WI38 (cell line): Measurements from ENCODE around the gene KCND3.

ENCODE experiments used
- H3K4me3 ChIP-seq: 2 replicates; pipeline ENCODE4 v1.5.1; 2011; ENCODE audit warnings: low read depth, mild to moderate bottlenecking, control low read depth, low read length
- TF ChIP-seq, protein P1 (sequence below): IDR thresholded peaks from 2 replicates; pipeline ENCODE4 v1.5.1; 2012; ENCODE audit warnings: low read depth, mild to moderate bottlenecking, control low read depth, low read length

Gene KCND3

DNA sequence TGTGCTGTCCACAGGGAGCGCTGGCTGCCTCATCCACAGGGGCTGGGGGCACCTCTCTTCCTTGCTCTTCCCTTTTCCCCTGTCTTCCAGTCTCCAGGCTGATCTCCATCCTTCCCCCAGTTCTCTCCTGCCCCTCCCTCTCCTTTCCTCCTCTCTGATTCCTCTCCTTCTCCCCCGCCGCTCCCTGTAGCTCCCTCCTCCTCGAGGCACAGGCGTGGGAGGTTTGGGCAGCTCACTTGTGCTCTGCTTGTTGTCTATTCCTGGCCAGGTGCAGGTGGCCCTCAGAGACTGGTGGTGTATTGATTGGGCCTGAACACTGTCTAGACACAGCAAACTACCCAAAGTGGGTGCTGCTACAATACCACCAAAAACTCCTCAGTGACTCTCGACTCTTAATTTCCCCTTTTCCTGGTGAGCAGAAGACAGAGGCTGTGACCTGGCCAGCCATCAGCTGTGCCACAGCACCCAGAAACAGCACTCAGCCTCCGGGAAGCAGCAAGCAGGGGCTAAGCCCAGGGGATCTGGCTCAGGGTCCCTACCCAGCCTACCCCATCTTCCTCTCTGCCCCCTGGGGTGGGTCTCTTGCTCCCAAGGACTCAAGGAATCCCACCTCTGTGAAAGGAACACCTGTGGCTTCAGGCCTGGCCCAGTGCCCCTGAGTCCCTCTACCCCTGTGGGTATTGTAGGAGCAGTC is 140.5 kb downstream of the KCND3 start:
- TF ChIP-seq, protein P1, sequence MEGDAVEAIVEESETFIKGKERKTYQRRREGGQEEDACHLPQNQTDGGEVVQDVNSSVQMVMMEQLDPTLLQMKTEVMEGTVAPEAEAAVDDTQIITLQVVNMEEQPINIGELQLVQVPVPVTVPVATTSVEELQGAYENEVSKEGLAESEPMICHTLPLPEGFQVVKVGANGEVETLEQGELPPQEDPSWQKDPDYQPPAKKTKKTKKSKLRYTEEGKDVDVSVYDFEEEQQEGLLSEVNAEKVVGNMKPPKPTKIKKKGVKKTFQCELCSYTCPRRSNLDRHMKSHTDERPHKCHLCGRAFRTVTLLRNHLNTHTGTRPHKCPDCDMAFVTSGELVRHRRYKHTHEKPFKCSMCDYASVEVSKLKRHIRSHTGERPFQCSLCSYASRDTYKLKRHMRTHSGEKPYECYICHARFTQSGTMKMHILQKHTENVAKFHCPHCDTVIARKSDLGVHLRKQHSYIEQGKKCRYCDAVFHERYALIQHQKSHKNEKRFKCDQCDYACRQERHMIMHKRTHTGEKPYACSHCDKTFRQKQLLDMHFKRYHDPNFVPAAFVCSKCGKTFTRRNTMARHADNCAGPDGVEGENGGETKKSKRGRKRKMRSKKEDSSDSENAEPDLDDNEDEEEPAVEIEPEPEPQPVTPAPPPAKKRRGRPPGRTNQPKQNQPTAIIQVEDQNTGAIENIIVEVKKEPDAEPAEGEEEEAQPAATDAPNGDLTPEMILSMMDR, result no peak
- H3K4me3 ChIP-seq, result no peak overlapping the region

- TF ChIP-seq, protein P1, result no peak
- no peak overlapping the region for H3K4me3 ChIP-seq
Measured at GRCh38 chr1:111847466-111847865, 142.0 kb downstream of the KCND3 start.

DNA sequence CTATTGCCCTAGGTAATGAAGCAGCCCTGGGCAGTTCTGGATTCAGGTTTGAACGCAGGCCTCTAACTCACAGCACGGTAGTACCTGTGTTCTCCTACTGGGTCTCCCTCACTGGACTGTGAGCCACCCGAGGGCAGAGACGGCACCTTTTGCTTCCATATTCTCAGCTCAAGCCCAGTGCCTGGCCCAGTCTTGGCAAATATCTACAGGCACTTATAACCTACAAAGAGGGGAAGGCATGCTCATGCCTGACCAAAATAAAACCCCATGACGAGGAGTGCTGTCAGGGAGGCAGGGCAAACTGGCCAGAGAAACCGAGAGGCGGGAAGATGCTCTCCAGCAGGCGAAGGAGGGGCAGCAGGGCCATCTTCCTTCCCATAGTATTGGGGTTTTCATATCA is 142.6 kb downstream of the KCND3 start:
- H3K4me3 ChIP-seq, result no peak overlapping the region
- TF ChIP-seq, protein P1, result no peak

GRCh38 chr1:111843177-111843576 is 146.3 kb downstream of the KCND3 start:
- TF ChIP-seq, protein P1, result no peak

GRCh38 chr1:111842411-111842810 is 147.1 kb downstream of the KCND3 start:
- no peak overlapping the region for H3K4me3 ChIP-seq
- TF ChIP-seq, protein P1, result no peak

More at GRCh38 chr1:111843177-111843576, 146.3 kb downstream of the KCND3 start:
- no peak overlapping the region for H3K4me3 ChIP-seq

- no peak overlapping the region for H3K4me3 ChIP-seq
- TF ChIP-seq, protein P1, result no peak
Measured at GRCh38 chr1:111841746-111842145, 147.7 kb downstream of the KCND3 start.

GRCh38 chr1:111841189-111841588 is 148.3 kb downstream of the KCND3 start:
- TF ChIP-seq, protein P1, result no peak
- no peak overlapping the region for H3K4me3 ChIP-seq
